Dermis microvascular lymphatic vessel endothelial cell (primary cell): ENCODE results near the gene FAM228B. TPM values are rescaled to one million over a fixed set of nuclear protein-coding genes. Genes with fewer than 3 reads are reported as not detected.

Source experiments
- DNase-seq, 2 donors: peaks; one replicate each; pipeline versions ENCODE4 v3.0.0 to v3.0.0-alpha.2; 2010; ENCODE audit warnings: low read depth in 2 of 2
- total RNA-seq: library from RNA; depleted of rRNA; stranded (reverse); fragments of >200 nt; gene quantifications from 2 replicates; pipeline ENCODE4 v1.2.1, GENCODE V29; 2014

The FAM228B gene
- total RNA-seq, 1 donor from 2014 or later = 3.0 TPM

DNA sequence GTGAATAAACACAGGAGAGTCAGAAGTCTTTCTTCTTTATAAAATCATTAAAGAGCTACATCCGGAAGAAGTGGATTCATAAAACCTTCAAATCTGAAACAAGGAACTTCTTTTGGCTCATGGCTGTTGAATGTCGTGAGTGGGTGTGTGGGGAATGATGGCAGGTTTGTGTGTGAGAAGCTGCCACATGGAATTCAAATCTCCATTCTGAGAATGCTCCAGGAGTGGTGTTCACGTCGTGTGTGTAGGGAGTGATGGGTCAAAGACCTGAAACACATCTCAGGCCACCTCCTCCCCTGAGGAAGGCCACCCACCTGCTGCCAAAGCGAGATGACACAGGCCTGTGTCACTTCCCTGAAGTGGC, 80.5 kb downstream of the FAM228B start:
- DNase-seq = no peak

DNA sequence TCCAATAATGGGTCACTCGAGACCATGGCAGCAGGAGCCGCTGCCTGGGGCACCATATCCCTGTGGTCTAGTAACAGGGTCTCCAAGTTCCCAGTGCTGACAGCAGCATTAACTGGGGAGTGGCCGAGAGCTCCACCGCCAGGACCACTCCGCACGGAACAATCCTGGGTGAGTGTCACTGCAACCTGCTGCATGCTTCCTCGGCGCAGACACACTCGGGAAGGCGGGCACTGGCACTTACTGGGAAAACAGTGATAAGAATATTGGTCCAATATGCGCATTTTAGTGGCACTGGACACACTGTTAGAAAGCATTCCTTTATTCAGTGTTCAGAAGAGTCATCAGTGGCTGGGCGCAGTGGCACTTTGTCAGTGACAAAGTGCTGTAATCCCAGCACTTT, 81.2 kb downstream of the FAM228B start:
- DNase-seq = no peak

DNA sequence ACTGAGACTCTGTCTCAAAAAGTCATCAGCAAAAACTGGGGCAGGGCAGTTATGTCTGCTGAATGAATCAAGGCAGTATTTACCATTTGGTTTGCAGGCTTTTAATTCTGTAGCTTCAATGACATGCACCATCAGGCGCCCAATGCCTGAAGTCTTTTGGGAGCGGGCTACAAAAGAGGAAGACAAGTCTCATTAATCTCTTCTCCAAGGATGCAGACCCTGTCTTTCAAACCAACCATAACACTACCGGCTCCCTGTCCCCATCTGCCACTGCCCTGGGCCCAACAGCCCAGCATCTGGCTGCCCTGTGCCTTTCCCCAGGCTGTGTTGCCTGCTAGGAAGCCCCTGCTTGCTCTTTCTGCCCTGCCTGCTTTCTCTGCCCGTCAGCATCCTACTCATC, 81.9 kb downstream of the FAM228B start:
- no peak for DNase-seq

DNA sequence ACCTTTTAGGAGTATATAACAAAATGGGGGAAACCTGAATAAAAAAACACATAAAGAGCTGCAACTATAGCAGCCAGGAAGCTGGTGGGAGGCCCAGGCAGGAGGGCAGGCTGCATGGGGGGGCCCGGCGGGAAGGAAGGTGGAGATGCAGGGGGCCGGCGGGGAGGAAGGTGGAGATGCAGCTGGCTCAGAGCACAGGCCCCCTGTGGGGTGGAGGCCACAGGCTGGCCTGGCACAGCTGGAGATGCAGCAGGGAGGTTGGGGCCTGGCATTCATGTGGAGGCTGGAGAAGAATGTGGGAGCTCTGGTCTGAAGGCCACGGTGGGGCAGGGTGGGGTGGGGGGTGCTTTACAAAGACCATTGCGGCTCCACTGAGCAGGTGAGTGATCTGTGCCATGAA, 83.0 kb downstream of the FAM228B start:
- DNase-seq = no peak

GRCh38 chr2:24206714-24207113, 83.4 kb downstream of the FAM228B start:
- no peak for DNase-seq

DNA sequence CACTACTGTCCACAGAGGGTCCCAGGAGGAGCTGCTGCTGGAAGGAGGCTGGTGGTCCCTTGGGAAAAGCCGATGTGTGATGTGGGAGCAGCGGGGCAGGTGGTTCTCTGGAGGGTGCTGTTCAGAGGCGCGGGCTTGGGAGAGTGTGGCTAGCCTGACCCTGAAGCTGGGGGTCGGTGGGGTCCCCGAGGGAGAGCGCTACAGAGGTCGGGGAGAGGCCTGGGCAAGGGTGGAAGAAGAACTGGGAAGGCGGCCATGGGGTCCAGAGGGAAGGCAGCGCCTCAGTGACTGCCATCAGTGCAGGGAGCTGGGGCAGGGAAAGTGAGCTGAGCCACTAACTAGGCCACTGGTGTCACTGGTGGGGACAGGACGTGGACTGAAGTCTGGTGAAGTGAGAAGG, 84.1 kb downstream of the FAM228B start:
- DNase-seq = no peak

- no peak for DNase-seq
These were observed 85.2 kb downstream of the FAM228B start for GRCh38 chr2:24208490-24208889.

DNA sequence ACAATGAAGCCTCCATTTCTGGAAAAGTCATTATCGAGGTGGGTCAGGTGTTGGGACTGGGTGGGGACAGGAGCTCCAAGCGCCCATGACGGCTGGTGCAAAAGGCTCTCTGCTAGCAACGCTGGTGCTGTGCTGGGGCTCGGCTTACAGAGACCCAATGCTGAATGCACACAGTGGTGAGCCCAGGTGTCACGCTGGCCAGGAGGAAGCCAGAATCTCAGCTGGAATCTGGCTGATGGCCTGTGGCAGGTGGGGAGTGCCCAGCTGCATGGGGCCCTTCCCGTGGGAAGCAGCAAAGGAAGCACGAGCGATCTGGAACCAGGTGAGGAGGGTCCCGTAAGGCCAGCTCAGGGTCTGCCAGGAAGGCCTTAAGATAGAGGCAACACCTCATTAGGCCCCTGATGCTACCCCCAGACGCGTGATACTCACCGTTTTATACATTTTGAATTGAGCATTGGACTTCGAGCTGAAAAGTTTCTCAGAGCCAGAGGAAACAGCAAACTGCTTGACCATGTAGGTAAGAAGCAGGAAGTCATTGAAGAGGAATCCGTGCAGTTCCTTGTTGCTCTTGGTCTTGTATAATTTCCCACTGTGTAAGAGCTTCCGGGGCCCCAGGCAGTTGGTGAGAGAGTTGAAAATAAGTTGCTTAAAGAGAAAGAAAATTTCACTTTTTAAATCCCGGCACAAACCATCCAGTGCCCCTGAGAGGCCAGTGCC, 86.3 kb downstream of the FAM228B start:
- no peak for DNase-seq

DNA sequence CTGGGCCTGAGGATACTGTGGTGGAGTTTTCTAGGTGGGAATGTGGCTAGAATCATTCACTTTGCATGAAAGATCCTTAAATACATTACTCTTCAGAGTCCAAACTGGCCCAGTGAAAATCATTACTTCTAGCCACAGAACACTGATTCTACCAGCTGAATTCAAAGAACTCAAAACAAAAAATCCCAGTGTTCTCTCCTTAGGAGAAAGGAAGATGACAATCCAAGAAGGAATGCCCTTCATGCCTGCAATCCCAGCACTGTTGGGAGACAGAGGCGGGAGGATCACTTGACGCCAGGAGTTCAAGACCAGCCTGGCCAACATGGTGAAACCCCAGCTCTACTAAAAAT, 86.8 kb downstream of the FAM228B start:
- DNase-seq = no peak

DNA sequence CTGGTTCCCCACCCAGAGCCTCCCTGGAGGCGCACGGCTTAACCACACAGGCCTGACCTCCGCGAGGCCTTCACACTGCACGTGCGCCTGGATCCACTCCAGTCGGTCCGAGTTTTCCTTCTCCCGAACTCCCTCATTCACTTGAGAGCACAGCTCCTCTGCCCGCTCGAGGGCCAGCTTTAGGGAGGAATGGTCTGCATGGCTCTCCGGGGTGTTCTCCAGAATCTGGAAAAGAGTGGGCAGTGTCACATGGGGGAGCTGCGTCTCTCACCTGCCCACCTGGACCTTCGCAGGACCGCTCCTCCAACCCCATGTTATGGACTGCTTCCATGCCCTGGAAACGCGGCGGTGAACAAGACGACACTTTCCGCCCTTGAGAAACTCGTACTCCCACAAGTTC, 87.5 kb downstream of the FAM228B start:
- no peak for DNase-seq

DNA sequence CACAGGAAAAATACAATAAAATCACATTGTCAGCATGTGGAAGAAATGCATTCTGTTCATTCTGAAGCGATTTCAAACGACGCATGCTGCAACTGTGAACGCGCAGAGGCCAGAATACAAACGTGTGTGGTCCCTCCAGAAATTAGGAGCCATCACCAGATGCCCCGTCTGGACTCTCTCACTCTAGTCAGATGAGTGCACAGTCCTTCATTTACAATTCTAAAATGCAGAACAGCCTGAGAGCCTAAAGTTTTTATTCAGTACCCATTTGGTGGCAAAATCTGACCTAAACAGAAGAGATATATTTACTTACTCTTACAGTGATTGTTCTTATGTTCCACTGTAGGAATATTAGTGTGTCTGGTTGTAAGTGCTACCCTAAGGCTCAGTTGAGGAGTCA, 88.1 kb downstream of the FAM228B start:
- no peak for DNase-seq

- no peak for DNase-seq
These were observed 91.6 kb downstream of the FAM228B start for GRCh38 chr2:24214880-24215279.

Other genes with a start within 250 kb of the FAM228B start
- gene ATAD2B, start 196.3 kb upstream of the FAM228B start, total RNA-seq = 9.2 and 10.5 TPM in 2 replicates
- gene UBXN2A, start 183.0 kb upstream of the FAM228B start, total RNA-seq = 8.3 and 8.5 TPM in 2 replicates
- gene MFSD2B, start 113.4 kb upstream of the FAM228B start, total RNA-seq = under 0.01 and 0.26 TPM in 2 replicates
- 8.2 and 8.7 TPM in 2 replicates for gene WDCP, start 76.1 kb upstream of the FAM228B start, total RNA-seq
- gene FKBP1B, start 73.7 kb upstream of the FAM228B start, total RNA-seq = 7.7 and 8.0 TPM in 2 replicates
- gene SF3B6, start 47.1 kb upstream of the FAM228B start, total RNA-seq = 106 and 139 TPM in 2 replicates
- 42.1 and 55.3 TPM in 2 replicates for gene TP53I3, start 38.6 kb upstream of the FAM228B start, total RNA-seq
- gene PFN4, start 135 bp upstream of the FAM228B start, total RNA-seq = 0.26 and 0.51 TPM in 2 replicates
- 0.13 TPM in 2 replicates for gene FAM228A, start 51.6 kb downstream of the FAM228B start, total RNA-seq
- gene ITSN2, start 237.1 kb downstream of the FAM228B start, total RNA-seq = 32.0 and 42.5 TPM in 2 replicates